ENCODE measurements around the gene E2F4.

Gene E2F4

DNA sequence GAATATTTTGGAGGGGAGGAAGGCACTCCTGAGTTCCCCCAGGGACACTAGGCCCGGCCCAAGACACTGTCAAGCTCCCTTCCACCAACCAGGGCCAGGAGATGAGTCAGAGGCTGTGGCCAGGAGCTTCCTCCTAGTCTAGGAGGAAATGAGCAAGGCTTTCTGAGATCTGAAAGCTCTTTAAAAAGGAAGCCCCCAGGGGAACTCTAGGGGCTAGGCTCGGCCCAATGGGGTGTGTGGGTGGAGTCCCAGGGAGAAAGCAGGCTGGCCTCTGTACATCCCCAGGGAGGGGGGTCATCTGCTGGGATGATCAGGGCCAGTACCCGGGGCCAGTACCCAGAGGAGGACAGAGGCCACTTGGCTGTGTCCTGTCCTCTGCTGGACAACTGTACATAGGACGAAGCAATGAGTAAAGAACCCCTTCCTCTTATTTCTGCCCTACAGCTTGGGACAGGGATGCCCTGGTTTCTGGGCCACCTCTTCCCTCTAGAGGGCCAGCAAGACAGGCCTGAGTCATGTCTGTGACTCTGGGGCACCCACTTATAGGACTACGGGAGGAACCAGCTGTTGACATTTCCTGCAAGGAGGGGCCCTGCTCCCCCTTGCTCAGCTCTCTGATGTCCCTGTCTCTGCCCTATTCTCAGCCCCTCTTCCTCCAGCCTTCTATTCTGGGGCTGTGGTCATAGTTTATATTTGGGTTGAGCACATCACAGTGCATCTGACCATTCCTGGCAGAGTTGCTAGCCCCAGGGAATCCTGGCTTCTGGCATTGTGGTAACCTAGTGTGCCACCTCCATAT is 52.6 kb downstream of the E2F4 start:
- TF ChIP-seq CTCF (IDR thresholded peaks at IDR 0.05; ENCODE audit: insufficient read depth, low read depth, low read length, missing control alignments), result no peak
- peak; percentile 93 for DNase-seq (ENCODE audit: low read depth)
- H3K4me3 ChIP-seq (ENCODE audit: low read depth, low read length), result peak overlapping the region; percentile 86

DNA sequence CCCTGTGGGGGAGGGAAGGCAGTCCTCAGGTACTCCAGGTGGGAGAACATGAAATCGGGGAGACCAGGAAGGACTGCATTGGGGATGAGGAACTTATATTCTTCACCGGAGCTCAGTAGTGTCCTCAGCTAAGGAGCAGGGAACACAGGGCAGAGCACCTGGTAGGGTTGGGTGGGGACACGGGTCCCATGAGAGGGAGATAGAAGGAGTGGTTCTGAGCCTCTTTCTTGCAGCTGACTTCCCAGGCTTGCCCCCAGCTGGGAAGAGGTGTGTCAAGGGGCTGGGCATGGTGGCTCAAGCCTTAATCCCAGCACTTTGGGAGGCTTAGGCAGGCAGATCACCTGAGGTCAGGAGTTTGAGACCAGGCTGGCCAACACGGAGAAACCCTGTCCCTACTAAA is 53.2 kb downstream of the E2F4 start:
- DNase-seq (ENCODE audit: low read depth), result no peak
- peak overlapping the region; percentile 86 for H3K4me3 ChIP-seq (ENCODE audit: low read depth, low read length)
- TF ChIP-seq CTCF (IDR thresholded peaks at IDR 0.05; ENCODE audit: insufficient read depth, low read depth, low read length, missing control alignments), result no peak

GRCh38 chr16:67245674-67246080 is 53.7 kb downstream of the E2F4 start:
- no peak for TF ChIP-seq CTCF (IDR thresholded peaks at IDR 0.05; ENCODE audit: insufficient read depth, low read depth, low read length, missing control alignments)
- no peak for DNase-seq (ENCODE audit: low read depth)
- peak overlapping the region; percentile 86 for H3K4me3 ChIP-seq (ENCODE audit: low read depth, low read length)

DNA sequence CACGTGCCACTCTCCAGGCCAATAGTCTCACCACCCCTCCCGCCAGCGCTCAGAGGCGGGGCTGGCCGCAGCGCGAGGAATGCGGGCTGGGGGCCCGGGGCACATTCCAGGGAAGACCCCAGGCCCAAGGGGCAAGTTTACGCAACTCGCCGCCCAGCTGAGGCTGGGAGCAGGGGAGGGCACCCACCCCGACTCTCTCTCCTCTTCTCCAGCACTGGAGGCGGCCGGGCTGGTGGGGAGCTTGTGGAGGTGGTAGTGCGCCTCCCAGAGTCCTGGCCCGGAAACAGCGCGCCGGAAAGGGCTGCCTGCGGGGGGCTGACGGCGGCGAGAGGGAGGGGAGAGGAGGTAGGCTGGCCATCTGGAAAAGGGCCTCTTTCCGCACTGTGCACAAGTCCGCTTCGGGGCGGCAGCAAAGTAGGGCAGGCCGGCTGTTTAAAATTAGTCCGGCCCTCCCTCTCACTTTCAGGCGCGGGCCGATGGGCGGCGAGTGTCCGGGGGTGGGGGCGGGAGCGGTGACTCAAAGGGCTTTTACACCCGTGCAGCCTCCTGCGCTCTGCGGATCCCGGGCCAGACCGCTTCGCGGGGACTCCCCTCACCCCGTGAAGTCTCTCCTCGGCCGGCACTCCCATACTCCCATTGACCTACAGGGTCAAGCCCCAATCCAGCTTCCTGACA is 54.3 kb downstream of the E2F4 start:
- peak; percentile 40 for TF ChIP-seq CTCF (IDR thresholded peaks at IDR 0.05; ENCODE audit: insufficient read depth, low read depth, low read length, missing control alignments)
- DNase-seq (ENCODE audit: low read depth), result peak; percentile 87
- H3K4me3 ChIP-seq (ENCODE audit: low read depth, low read length), result peak overlapping the region; percentile 86

GRCh38 chr16:67246756-67247191 is 54.8 kb downstream of the E2F4 start:
- H3K4me3 ChIP-seq (ENCODE audit: low read depth, low read length), result peak overlapping the region; percentile 86
- peak; percentile 5 for TF ChIP-seq CTCF (IDR thresholded peaks at IDR 0.05; ENCODE audit: insufficient read depth, low read depth, low read length, missing control alignments)
- DNase-seq (ENCODE audit: low read depth), result no peak

DNA sequence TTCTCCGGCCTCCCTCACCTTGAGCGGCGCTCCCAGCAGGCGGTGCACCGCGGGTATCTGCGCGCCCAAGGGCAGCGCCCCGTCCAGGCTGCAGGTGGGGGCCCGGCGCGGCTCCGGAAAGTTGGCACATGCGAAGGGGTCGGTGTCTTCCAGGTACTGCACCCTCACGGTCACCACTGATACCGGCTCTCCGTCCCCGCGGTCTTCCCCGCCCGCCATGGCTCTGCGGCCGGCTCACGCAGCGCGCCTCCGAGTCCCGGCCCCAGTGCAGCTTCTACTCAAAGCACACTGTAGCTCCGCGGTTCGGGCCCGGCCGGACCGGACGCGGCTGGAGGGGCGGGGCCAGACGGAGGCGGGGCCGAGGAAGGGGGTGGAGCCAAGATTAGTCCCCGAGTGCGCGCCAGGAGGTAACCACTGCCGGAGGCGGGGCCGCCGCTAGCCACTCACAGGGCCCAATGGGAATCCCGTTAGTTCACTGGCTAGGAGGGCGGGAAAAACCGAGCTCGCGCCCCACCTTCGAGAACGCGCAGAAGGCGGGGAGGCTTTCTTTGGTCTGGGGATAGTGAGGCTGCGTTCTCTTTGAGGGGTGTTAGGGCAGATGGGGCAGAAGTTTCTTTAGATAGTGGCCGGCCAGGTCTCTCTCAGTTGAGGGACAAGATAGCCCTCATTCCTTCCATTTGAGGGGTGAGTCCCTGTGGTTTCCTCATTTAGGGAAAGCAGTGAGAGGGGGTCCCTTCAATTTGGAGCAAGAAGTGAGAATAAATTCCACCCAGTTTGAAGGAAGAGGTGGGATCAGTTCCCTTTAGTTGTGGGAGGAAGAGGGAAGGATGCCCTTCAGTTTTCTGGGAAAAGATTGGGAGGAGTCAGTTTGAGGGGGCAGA is 55.5 kb downstream of the E2F4 start, which contains the start of gene FHOD1:
Gene FHOD1 (minus strand): TSS at position 290 of the 881 bp plus-strand sequence. CDS start 71 bp downstream, at position 219.
- peak; percentile 98 for DNase-seq (ENCODE audit: low read depth)
- no peak for TF ChIP-seq CTCF (IDR thresholded peaks at IDR 0.05; ENCODE audit: insufficient read depth, low read depth, low read length, missing control alignments)
- peak within 1 kb of the TSS; percentile 86 for H3K4me3 ChIP-seq (ENCODE audit: low read depth, low read length)

Data from GM12865 (cell line).